Parathyroid adenoma (tissue), 2 donors: ENCODE data around the gene NUF2.
"Not testable (repeated sequence)": the region's sequence is repeated elsewhere in the genome, so short reads cannot be mapped to it uniquely, and the experiment has no call there.

ENCODE experiments used
- H2AFZ ChIP-seq: fragments of 300-600 bp; sonication (generic); one replicate; pipeline ENCODE4 v1.7.0; 2017; ENCODE audit warnings: antibody characterized with exemption, mild to moderate bottlenecking
- H3K27ac ChIP-seq: fragments of 300-600 bp; sonication (generic); one replicate; pipeline ENCODE4 v1.7.0; 2017
- H3K27me3 ChIP-seq: fragments of 300-600 bp; sonication (generic); one replicate; pipeline ENCODE4 v1.7.0; 2017; ENCODE audit warnings: low read length; ENCODE audit not compliant: control insufficient read depth, insufficient read depth
- H3K36me3 ChIP-seq: fragments of 300-600 bp; sonication (generic); one replicate; pipeline ENCODE4 v1.7.0; 2017; ENCODE audit warnings: low read length; ENCODE audit not compliant: control insufficient read depth, insufficient read depth
- H3K4me1 ChIP-seq: fragments of 300-600 bp; sonication (generic); one replicate; pipeline ENCODE4 v1.7.0; 2017; ENCODE audit warnings: control low read depth
- H3K4me2 ChIP-seq: fragments of 300-600 bp; sonication (generic); one replicate; pipeline ENCODE4 v1.7.0; 2017; ENCODE audit warnings: low read length
- H3K4me3 ChIP-seq: fragments of 300-600 bp; sonication (generic); one replicate; pipeline ENCODE4 v1.7.0; 2017; ENCODE audit warnings: low read depth, low read length
- H3K79me2 ChIP-seq: fragments of 300-600 bp; sonication (generic); one replicate; pipeline ENCODE4 v1.7.0; 2017; ENCODE audit warnings: control low read depth
- H3K9ac ChIP-seq: fragments of 300-600 bp; sonication (generic); one replicate; pipeline ENCODE4 v1.7.0; 2017; ENCODE audit warnings: mild to moderate bottlenecking
- H3K9me3 ChIP-seq: fragments of 300-600 bp; sonication (generic); one replicate; pipeline ENCODE4 v1.7.0; 2017; ENCODE audit warnings: low read length; ENCODE audit not compliant: control insufficient read depth
- CTCF ChIP-seq: fragments of 300-600 bp; sonication (generic); IDR thresholded peaks from one replicate; pipeline ENCODE4 v1.7.0; 2017; ENCODE audit warnings: antibody characterized with exemption, mild to moderate bottlenecking
- donor health status: primary hyperparathyroidism.

The NUF2 gene

DNA sequence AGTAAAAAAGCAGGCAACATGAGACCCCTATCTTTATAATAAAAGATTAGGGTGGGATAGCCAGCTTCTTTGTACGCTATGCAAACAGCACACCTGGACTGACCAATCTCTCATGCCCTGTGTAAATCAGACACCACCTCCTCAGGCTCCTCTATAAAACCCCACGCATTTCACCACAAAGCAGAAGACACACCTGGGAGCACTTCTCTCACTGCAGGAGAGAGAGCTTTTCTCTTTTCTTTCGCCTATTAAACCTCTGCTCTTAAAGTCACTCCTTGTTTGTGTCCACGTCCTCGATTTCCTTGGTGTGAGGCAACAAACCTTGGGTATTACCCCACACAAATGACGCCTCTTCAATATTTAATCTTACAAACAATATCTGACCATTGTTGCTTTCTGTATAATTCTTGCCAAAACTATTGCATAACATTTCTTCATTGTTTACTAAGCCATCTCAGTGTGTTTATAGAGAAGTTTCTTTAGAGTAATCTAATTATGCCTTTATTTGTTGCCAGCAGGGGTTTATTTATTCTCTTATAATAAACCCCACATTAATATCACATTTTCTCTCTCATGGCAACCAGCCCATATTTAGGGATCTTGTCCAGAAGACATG is 31.6 kb upstream of the NUF2 start:
- Histone ChIP-seq H3K9ac (no peak overlapping the region), H3K79me2 (no peaks in the 10 kb centered on the region), H3K4me1 (no peaks in the 10 kb centered on the region), H2AFZ (no peak overlapping the region), H3K4me3 (no peak overlapping the region), H3K27ac (no peak overlapping the region), H3K4me2 (no peak overlapping the region), H3K9me3 (no peaks in the 10 kb centered on the region), H3K27me3 (no peaks in the 10 kb centered on the region), H3K36me3 (no peaks in the 10 kb centered on the region)
- no peak for TF ChIP-seq CTCF

DNA sequence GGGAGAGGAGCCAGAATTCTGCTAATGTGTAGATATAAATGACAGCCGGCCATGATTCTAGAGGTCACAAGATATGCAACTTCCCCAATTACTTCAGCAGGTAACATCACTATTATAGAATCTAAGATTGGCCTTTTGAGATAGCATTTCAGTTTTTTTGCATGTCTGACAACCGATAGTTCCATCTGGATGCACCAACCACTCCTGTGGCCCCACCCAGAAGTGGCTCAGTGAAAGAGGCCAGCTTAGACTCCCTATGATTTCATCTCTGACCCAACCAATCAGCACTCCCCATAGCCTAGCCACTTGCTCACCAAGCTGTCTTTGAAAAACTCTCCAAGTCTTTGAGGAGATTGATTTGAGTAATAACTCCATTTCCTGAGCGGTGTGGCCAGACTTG is 30.3 kb upstream of the NUF2 start:
- H2AFZ ChIP-seq, result no peak overlapping the region
- no peaks in the 10 kb centered on the region for H3K9me3 ChIP-seq
- H3K79me2 ChIP-seq, result no peaks in the 10 kb centered on the region
- H3K9ac ChIP-seq, result no peak overlapping the region
- no peak overlapping the region for H3K27ac ChIP-seq
- no peak overlapping the region for H3K4me2 ChIP-seq
- H3K4me3 ChIP-seq, result no peak overlapping the region
- no peak for TF ChIP-seq CTCF
- H3K4me1 ChIP-seq, result no peaks in the 10 kb centered on the region
- no peaks in the 10 kb centered on the region for H3K36me3 ChIP-seq
- no peaks in the 10 kb centered on the region for H3K27me3 ChIP-seq

GRCh38 chr1:163292153-163292552 is 29.6 kb upstream of the NUF2 start:
- H3K4me1 ChIP-seq, H3K9me3 ChIP-seq, H3K79me2 ChIP-seq, H3K27me3 ChIP-seq, H3K36me3 ChIP-seq, H3K27ac ChIP-seq, H3K9ac ChIP-seq, H2AFZ ChIP-seq, H3K4me2 ChIP-seq, H3K4me3 ChIP-seq: not testable (repeated sequence)

- not testable (repeated sequence) for H3K4me2 ChIP-seq, H3K4me1 ChIP-seq, H3K36me3 ChIP-seq, H3K4me3 ChIP-seq, H3K9me3 ChIP-seq, H2AFZ ChIP-seq, H3K79me2 ChIP-seq, H3K27ac ChIP-seq, H3K27me3 ChIP-seq, H3K9ac ChIP-seq
Observed at GRCh38 chr1:163293497-163293896, 28.3 kb upstream of the NUF2 start.

DNA sequence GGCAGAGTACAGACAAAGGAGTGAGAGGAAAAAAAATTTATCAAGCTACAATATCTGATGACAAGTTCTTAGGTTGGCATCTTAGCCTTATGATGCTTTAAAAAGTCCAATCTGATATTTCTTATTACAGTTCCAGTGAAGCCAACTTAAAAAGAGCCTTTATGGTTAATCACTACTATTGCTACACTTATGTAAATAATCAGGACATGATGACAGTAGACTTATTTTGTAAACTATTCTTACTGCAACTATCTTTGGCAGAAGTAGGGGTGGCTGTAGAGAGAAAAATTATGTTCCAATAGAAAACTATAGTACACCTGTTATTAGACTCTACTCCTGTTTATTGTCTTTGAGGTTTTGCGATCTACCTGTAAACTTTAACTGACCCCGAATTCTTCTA is 25.8 kb upstream of the NUF2 start:
- Histone ChIP-seq H2AFZ (no peak overlapping the region), H3K27me3 (no peaks in the 10 kb centered on the region), H3K27ac (no peak overlapping the region), H3K79me2 (no peaks in the 10 kb centered on the region), H3K4me1 (no peaks in the 10 kb centered on the region), H3K36me3 (no peaks in the 10 kb centered on the region), H3K4me2 (no peak overlapping the region), H3K4me3 (no peak overlapping the region), H3K9me3 (no peaks in the 10 kb centered on the region), H3K9ac (no peak overlapping the region)
- no peak for TF ChIP-seq CTCF
